Measurements from ENCODE around the gene FAM169A.
"Not testable (repeated sequence)": the region's sequence is repeated elsewhere in the genome, so short reads cannot be mapped to it uniquely, and the experiment has no call there.

The FAM169A gene

GRCh38 chr5:74869414-74869813, 3.2 kb upstream of the FAM169A start:
- not testable (repeated sequence) for DNase-seq (ENCODE audit: low spot score)

GRCh38 chr5:74866596-74867162, 492 bp upstream of the FAM169A start:
- no peak for DNase-seq (ENCODE audit: low spot score)

GRCh38 chr5:74865256-74865803, 857 bp downstream of the FAM169A start:
- no peak for DNase-seq (ENCODE audit: low spot score)

GRCh38 chr5:74864823-74865222, 1.4 kb downstream of the FAM169A start:
- no peak for DNase-seq (ENCODE audit: low spot score)

- DNase-seq (ENCODE audit: low spot score), result no peak
Observed at GRCh38 chr5:74863726-74864125, 2.5 kb downstream of the FAM169A start.

- DNase-seq (ENCODE audit: low spot score), result no peak
Observed at GRCh38 chr5:74862221-74862620, 4.0 kb downstream of the FAM169A start.

GRCh38 chr5:74856975-74857374, 9.2 kb downstream of the FAM169A start:
- not testable (repeated sequence) for DNase-seq (ENCODE audit: low spot score)

GRCh38 chr5:74853256-74853655, 12.9 kb downstream of the FAM169A start:
- DNase-seq (ENCODE audit: low spot score), result no peak

GRCh38 chr5:74851684-74852353, 14.4 kb downstream of the FAM169A start:
- DNase-seq (ENCODE audit: low spot score), result peak; percentile 79

GRCh38 chr5:74850789-74851425, 15.3 kb downstream of the FAM169A start:
- DNase-seq (ENCODE audit: low spot score), result no peak

- no peak for DNase-seq (ENCODE audit: low spot score)
Observed at GRCh38 chr5:74850030-74850429, 16.2 kb downstream of the FAM169A start.

GRCh38 chr5:74848553-74849025, 17.6 kb downstream of the FAM169A start:
- no peak for DNase-seq (ENCODE audit: low spot score)

- DNase-seq (ENCODE audit: low spot score), result no peak
Observed at GRCh38 chr5:74839229-74839628, 27.0 kb downstream of the FAM169A start.

GRCh38 chr5:74838262-74838661, 27.9 kb downstream of the FAM169A start:
- DNase-seq (ENCODE audit: low spot score), result no peak

- no peak for DNase-seq (ENCODE audit: low spot score)
Observed at GRCh38 chr5:74837115-74837514, 29.1 kb downstream of the FAM169A start.

- no peak for DNase-seq (ENCODE audit: low spot score)
Observed at GRCh38 chr5:74833537-74834266, 32.5 kb downstream of the FAM169A start.

GRCh38 chr5:74829413-74829812, 36.8 kb downstream of the FAM169A start:
- DNase-seq (ENCODE audit: low spot score), result no peak

- no peak for DNase-seq (ENCODE audit: low spot score)
Observed at GRCh38 chr5:74822288-74822687, 43.9 kb downstream of the FAM169A start.

GRCh38 chr5:74816875-74817274, 49.3 kb downstream of the FAM169A start:
- no peak for DNase-seq (ENCODE audit: low spot score)

- DNase-seq (ENCODE audit: low spot score), result no peak
Observed at GRCh38 chr5:74810915-74811314, 55.3 kb downstream of the FAM169A start.

- no peak for DNase-seq (ENCODE audit: low spot score)
Observed at GRCh38 chr5:74801941-74802340, 64.2 kb downstream of the FAM169A start.

- DNase-seq (ENCODE audit: low spot score), result no peak
Observed at GRCh38 chr5:74801197-74801596, 65.0 kb downstream of the FAM169A start.

Measured in AG20443 (cell line).